Calu3 (cell line): Measurements from ENCODE around the gene PYGO2. TPM values are rescaled to one million over a fixed set of nuclear protein-coding genes. Genes with fewer than 3 reads are reported as not detected.

Experiments
- BruUV-seq: library from RNA; stranded (reverse); fragments of 400-500 nt; replicated peaks from 2 replicates; lab custom pipeline; 2021; lab: Mats Ljungman, UMichigan
- CTCF ChIA-PET: fragments of 300-600 bp; sonication (Branson Sonifier 250); formaldehyde crosslinking; loops from one replicate; lab custom pipeline; 2022; ENCODE audit warnings: antibody characterized with exemption; lab: Charles Lee
- DNase-seq: peaks from one replicate; pipeline ENCODE4 v3.0.0; 2022
- H3K27ac Mint-ChIP-seq: one replicate; pipeline ENCODE4 v1.8.0; 2022; ENCODE audit warnings: mixed read lengths; ENCODE audit not compliant: unreplicated experiment
- H3K27me3 Mint-ChIP-seq: one replicate; pipeline ENCODE4 v1.8.0; 2022; ENCODE audit warnings: mixed read lengths; ENCODE audit not compliant: unreplicated experiment
- H3K36me3 Mint-ChIP-seq: one replicate; pipeline ENCODE4 v1.8.0; 2022; ENCODE audit warnings: mild to moderate bottlenecking, moderate library complexity, mixed read lengths; ENCODE audit not compliant: insufficient read depth, unreplicated experiment
- H3K4me1 Mint-ChIP-seq: one replicate; pipeline ENCODE4 v1.8.0; 2022; ENCODE audit warnings: mild to moderate bottlenecking, low read depth, mixed read lengths; ENCODE audit not compliant: unreplicated experiment
- H3K4me3 Mint-ChIP-seq: one replicate; pipeline ENCODE4 v1.8.0; 2022; ENCODE audit warnings: mild to moderate bottlenecking, low read depth, moderate library complexity, mixed read lengths; ENCODE audit not compliant: unreplicated experiment
- H3K9me3 Mint-ChIP-seq: one replicate; pipeline ENCODE4 v1.8.0; 2022; ENCODE audit warnings: low read depth, mixed read lengths; ENCODE audit not compliant: unreplicated experiment
- CTCF ChIP-seq: fragments of 200-600 bp; IDR thresholded peaks from one replicate; pipeline ENCODE4 v1.8.0; 2022; ENCODE audit warnings: antibody characterized with exemption; ENCODE audit not compliant: unreplicated experiment
- intact Hi-C: fragments of 100-400 bp; cut with micrococcal nuclease; formaldehyde crosslinking; loops from one replicate; pipeline ENCODE4 v1.10.0; 2022; ENCODE audit not compliant: unreplicated experiment
- total RNA-seq: library from RNA; stranded (reverse); gene quantifications from 2 replicates; pipeline ENCODE4 v1.2.3, GENCODE V29; 2022

Gene PYGO2
- total RNA-seq, 1 experiment from 2014 or later = 45.6 TPM

- Mint-ChIP-seq H3K27me3 (no peaks in the 10 kb centered on the region), H3K4me3 (no peak overlapping the region), H3K9me3 (no peaks in the 10 kb centered on the region), H3K4me1 (peaks cover 17% of the 10 kb centered on the region), H3K36me3 (peaks cover 12% of the 10 kb centered on the region), H3K27ac (no peak overlapping the region)
- no peak for TF ChIP-seq CTCF
- TSS peak; percentile 65 for BruUV-seq
- CTCF ChIA-PET = interaction anchor here (1.0 to 1.5 kb wide), 5 partner anchors 8 to 275 kb away, joined by 3 to 6 read pairs (median 4); partner anchors contain the start of genes PBXIP1 and PMVK
- no peak for DNase-seq
- intact Hi-C loops = no loop called here
These were observed 17.0 kb downstream of the PYGO2 start for GRCh38 chr1:154944401-154945159.

DNA sequence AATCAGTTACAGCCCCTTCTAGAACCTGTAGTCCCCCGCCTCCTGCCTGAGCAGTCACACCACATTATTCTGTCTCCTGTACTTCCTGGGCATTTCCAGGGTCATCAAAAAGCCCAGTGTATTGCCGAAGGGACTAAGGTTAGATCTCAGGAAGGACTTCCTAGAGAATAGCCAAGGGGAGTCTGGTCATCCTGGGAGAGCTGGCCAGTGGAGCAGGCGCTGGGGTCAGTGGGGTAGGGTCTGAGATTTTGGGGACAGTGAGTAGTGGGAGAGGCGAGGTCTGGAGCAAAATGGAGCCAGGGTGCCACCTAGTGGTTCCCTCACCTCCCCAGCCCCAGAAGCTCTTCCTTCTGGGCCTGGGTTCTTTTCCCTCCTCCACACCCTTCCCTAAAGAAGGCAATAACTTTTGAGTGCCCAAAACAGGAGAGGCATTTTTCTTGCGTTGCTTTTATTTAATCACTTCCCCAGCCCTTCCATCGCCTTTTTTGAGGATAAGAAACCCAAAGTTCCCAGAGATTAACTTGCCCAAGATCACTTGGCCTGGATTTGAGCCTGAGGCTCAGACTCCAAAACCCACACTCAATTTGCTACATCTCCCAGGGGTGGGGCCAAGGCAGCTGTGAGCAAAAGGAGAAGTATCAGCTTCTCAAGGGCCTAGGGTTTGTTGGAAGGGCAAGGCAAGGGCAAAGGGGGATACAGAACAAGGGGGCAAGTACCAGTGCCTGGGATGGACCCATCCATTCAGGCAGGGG is 17.8 kb downstream of the PYGO2 start:
- H3K27ac Mint-ChIP-seq = no peak overlapping the region
- intact Hi-C loops = no loop called here
- H3K4me3 Mint-ChIP-seq = no peak overlapping the region
- DNase-seq = peak; percentile 58
- peaks cover 12% of the 10 kb centered on the region for H3K36me3 Mint-ChIP-seq
- BruUV-seq = no TSS peak
- CTCF ChIA-PET = interaction anchor here (1.0 to 1.5 kb wide), 5 partner anchors 8 to 274 kb away, joined by 3 to 6 read pairs (median 4); partner anchors contain the start of genes PBXIP1 and PMVK
- peak; percentile 91 for TF ChIP-seq CTCF
- no peaks in the 10 kb centered on the region for H3K27me3 Mint-ChIP-seq
- H3K9me3 Mint-ChIP-seq = no peaks in the 10 kb centered on the region
- peaks cover 23% of the 10 kb centered on the region for H3K4me1 Mint-ChIP-seq

DNA sequence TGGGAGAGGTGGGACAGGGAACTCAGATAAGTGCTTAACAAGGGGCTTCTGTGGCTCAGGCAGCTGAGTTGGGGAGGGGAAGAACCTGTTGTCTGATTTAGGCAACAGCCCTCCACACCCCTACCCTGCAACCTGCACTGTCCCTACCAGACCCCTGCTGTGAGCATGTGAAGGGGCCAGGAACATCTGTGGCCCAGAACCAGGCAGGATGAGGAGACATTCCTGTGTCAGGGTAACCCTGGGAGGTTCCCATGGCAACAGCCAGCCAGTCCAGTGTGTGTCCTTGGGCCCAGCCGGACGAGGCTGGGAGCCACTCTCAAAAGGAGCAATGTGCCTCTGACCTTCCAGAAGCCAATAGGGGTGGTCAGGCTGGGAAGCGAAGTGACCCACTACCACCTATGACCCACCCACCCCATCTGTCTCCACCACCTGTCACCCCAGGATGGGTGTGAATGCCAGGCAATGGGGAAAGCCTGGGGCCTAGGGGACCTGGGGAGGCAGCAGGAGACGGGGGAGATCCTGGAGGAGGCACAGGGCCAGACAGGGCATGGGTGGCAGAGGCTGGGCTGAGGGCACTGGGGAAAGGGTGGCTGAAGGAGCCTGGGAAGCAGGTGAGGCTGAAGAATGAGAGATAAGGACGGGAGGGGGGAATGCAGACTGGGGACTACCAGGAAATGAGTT is 20.1 kb downstream of the PYGO2 start:
- intact Hi-C loops = no loop called here
- no peaks in the 10 kb centered on the region for H3K9me3 Mint-ChIP-seq

More for the DNA sequence above, 20.1 kb downstream of the PYGO2 start:
- H3K4me1 Mint-ChIP-seq = peaks cover 44% of the 10 kb centered on the region
- no peak overlapping the region for H3K27ac Mint-ChIP-seq
- CTCF ChIA-PET = interaction anchor here (0.6 kb wide), 2 partner anchors 25 to 32 kb away, joined by 3 to 6 read pairs; no protein-coding TSS in a partner anchor
- TF ChIP-seq CTCF = no peak
- H3K4me3 Mint-ChIP-seq = no peak overlapping the region
- no peaks in the 10 kb centered on the region for H3K27me3 Mint-ChIP-seq
- no TSS peak for BruUV-seq
- peaks cover 14% of the 10 kb centered on the region for H3K36me3 Mint-ChIP-seq
- DNase-seq = no peak
